ENCODE data around the gene PSMD12.

PSMD12 gene

GRCh38 chr17:67294451-67295199, 71.8 kb downstream of the PSMD12 start:
- no peak for TF ChIP-seq CTCF (IDR thresholded peaks at IDR 0.05; ENCODE audit: low read depth, low read length, missing control alignments)
- no peak for DNase-seq (ENCODE audit: low read depth)
- in situ Hi-C loops (cut with HindIII; ENCODE audit: low sequenced_read_pairs) = no loop called here
- H3K4me3 ChIP-seq (ENCODE audit: low read depth, low read length) = no peak overlapping the region

- no peak for DNase-seq (ENCODE audit: low read depth)
- in situ Hi-C loops (cut with HindIII; ENCODE audit: low sequenced_read_pairs) = no loop called here
- peak; percentile 64 for TF ChIP-seq CTCF (IDR thresholded peaks at IDR 0.05; ENCODE audit: low read depth, low read length, missing control alignments)
- H3K4me3 ChIP-seq (ENCODE audit: low read depth, low read length) = no peak overlapping the region
Measured at GRCh38 chr17:67293251-67294203, 72.8 kb downstream of the PSMD12 start.

GRCh38 chr17:67290711-67291291, 75.6 kb downstream of the PSMD12 start:
- in situ Hi-C loops (cut with HindIII; ENCODE audit: low sequenced_read_pairs) = no loop called here
- no peak for TF ChIP-seq CTCF (IDR thresholded peaks at IDR 0.05; ENCODE audit: low read depth, low read length, missing control alignments)
- no peak for DNase-seq (ENCODE audit: low read depth)
- no peak overlapping the region for H3K4me3 ChIP-seq (ENCODE audit: low read depth, low read length)

- in situ Hi-C loops (cut with HindIII; ENCODE audit: low sequenced_read_pairs) = no loop called here
- H3K4me3 ChIP-seq (ENCODE audit: low read depth, low read length) = no peak overlapping the region
- TF ChIP-seq CTCF (IDR thresholded peaks at IDR 0.05; ENCODE audit: low read depth, low read length, missing control alignments) = no peak
- DNase-seq (ENCODE audit: low read depth) = no peak
Measured at GRCh38 chr17:67290244-67290643, 76.1 kb downstream of the PSMD12 start.

- no peak for TF ChIP-seq CTCF (IDR thresholded peaks at IDR 0.05; ENCODE audit: low read depth, low read length, missing control alignments)
- H3K4me3 ChIP-seq (ENCODE audit: low read depth, low read length) = peak overlapping the region; percentile 9
- in situ Hi-C loops (cut with HindIII; ENCODE audit: low sequenced_read_pairs) = loop anchor here (5.0 kb wide), 1 partner anchor 52 kb away; no protein-coding TSS in a partner anchor
- DNase-seq (ENCODE audit: low read depth) = peak; percentile 29
Measured at GRCh38 chr17:67289181-67289876, 77.0 kb downstream of the PSMD12 start.
